8988T (cell line): ENCODE results near the gene CDC42EP4.
"Not testable (repeated sequence)": the region's sequence is repeated elsewhere in the genome, so short reads cannot be mapped to it uniquely, and the experiment has no call there.

Experiments
- DNase-seq: peaks from one replicate; pipeline ENCODE4 v3.0.0; 2011

CDC42EP4 gene

DNA sequence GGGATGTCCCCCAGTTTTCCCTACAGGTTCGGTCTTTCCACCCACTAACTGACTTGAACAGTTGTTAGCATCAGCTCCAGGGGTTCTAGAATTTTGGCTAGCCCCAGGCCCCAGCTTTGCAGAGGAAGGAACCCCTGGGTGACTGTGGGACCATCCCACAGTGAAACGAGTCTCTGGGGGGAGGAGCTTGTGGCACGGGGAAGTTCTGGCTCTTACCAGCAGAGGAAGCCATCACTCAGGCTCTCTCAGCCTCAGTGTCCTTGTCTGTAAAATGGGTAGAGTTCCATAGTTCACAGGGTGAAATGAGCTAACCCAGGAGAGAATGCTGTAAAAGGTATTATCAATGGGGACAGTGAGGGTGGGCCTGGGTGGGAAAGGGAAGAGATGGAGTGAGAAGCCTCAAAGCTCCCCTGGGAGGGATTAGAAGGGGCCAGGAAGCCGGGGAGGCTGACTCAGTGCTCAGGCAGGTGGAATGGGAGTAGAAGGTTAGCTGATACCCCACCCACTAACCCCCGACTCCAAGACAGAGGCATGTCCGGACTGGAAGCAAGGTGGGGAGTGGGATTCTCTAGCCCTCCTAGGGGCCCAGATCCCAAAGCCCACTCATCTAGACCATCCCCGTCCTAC, 30.9 kb upstream of the CDC42EP4 start:
- no peak for DNase-seq

DNA sequence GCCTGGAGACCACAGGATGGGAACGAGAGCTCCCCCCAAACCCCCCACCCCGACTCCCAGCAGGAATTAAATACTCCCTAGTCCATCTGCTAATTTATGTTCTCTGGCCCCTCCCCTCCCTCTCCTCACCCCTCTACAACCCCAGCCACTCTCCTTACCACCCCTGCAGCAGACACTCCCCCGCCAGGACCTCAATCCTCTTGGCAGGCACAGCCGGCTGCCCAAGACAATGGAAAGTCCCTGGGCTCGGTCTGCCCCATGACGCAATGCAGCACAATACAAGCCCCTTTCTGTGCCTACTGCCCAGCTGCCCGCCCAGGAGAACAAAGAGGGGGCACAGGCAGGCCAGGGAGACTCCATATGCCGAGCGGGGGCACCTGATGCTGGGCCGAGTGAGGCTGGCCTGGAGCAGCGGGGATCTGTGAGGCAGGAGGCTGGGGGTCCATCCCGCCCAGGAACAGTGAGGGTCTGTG, 30.3 kb upstream of the CDC42EP4 start:
- DNase-seq = no peak

DNA sequence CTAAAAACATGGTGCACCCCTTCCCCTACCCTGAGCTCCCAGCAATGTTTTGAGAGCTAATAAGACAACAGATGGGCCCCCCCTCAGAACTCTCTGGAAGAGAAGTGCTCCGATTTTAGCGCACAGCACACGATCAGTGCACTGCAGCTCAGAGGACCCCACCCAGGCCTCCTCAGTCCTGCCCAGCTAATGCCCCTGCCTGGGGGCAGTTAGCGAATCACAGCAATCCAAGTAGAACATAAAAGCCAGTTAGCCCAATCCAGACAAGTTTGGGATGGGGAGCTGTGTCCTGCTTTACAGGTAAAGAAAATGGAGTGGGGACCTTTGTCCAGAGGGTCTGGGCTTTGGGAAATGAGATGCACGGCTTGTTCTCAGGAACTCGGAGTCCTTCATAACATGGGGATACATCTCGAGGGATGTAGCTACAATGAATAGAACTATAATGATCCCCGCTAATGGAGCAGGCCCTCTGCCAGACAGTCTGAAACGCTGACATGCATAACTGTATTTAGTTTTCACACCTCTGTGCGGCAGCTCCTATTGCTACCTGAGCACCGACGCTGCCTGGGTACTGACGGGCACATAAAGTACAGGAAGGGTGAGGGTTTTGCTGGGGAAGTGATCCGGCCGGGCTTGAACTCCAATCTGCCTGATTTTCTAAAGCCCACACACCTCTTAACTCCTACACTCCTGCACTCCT, 29.7 kb upstream of the CDC42EP4 start:
- no peak for DNase-seq

DNA sequence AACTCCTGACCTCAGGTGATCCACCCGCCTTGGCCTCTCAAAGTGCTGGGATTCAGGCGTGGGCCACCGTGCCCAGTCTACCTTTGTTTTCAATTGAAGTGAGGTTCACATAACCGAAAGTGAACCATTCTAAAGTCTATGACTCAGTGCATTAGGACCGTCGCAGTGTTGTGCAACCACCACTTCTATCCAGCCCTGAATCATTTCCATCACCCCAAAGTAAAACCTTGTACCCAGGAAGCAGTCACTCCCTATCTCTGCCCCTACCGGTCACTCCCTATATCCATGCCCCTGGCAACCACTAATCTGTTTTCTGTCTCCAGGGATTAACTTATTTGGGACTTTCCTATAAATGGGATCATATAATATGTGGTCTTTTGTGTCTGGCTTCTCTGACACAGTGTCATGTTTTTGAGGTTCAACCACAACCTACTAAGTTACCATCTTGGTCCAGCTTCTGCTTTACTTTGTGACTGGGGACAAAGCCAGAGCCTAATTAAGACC, 28.3 kb upstream of the CDC42EP4 start:
- DNase-seq = peak; percentile 49

DNA sequence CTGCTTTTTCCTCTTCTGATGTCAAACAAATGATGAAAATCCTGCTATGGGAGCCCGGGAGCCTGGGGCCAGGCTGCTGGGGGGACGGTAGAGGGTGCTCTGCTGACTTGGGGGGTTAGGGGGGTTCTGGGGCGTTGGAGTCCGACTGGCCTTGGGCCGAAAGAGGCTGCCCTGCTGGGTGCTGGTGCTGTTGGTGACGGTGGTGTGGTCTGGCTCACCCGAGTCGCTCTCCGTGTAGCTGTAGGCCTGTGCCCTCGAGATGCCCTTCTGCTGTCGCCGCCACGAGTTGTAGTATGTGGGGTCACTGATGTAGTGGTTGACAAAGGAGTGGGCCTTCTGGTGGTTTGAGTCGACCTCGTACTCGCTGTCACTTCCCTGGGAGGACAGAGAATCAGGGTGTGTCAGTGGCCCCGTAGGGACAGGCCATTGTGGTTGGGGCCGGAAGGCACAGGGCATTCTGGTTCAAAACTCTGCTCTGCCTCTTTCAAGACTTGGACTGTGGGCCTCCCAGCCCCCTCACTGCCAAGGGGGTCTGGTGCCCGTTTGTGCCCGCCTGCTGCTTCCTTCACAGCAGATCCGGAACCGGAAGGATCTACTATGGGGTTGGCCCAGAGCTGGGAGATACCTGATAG, 26.9 kb upstream of the CDC42EP4 start:
- DNase-seq = no peak

DNA sequence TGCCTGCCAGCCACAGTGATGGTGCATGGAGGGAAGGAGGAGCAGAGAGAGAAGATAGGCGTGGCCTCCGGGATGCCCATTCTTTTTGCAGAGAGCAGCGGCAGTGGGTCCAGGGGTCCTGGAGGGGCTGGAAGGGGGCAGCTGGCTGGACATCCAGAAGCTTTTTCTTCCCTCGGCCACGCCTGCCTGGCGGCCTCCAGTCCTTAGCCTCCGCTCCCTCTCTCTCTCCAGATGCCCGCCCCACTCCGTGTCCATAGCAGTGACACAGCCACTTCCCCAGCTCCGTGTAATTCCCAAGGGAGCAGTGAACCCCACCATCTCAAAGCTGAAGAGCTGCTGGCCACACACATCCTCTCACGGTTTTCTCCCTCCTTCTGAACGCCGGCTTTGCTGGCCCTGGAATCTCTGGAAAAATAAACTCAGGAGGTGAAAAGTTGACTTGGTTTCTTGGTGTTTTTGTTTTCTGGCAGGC, 26.3 kb upstream of the CDC42EP4 start:
- no peak for DNase-seq

DNA sequence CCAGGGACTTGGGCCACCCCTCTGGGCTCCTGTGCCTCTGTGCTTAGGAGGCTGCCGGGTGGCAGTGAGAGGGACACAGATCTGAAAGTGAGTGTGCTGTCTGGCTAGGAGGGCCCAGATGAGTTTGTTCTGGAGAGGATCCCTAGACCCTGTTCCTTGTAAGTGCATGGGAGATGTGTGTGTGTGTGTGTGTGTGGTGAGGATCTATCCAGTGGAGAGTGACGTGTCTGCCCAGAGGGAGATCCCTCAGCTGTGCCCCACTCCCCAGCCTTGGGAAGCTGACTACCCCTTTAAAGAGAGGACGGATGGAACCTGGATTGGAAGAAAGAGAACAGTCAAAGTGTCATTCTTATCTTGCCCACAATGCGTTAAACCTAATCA, 25.5 kb upstream of the CDC42EP4 start:
- DNase-seq = no peak

DNA sequence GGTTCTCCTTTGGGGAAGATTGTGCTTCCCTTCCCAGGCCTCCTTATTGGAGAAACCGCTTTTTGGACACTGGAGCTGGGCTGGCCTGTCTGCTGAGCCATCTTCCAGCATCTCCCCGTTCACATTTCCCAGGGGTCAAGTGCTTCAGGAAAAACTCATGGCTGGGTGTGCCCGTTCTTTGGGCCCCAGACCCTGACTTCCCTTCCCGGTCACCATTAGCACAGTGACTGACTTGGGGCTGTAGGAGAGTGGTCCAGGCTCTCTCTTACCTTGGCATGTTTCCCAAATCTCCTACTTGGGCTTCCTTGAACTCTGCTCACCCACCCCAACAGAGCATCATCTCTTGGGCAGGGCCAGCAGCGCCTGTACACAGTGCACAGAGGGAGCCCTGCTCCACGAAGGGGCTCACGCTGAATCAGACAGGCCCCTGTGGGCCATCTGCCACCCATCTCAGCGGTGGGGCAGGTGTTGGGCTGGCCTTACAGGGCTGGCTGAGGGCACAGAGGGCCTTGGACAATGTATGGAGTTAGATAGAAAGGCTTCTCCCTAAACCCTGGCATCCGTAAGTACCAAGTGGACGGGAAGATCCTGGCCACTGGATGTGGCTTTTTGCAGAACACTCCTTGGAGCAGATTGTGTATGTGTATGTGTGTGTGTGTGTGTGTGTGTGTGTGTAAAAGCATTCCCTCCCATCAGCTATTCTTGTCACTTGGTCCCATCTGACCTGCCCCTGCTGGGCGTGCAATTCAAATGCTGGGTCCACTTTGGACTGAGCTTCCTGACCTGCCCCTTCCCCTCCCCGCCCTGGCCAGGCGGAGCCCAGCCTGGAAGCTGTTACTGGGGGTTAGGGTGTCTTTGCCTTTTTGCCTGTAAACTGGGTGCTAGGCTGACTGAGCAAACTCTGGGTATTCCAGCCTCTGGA, 24.9 kb upstream of the CDC42EP4 start:
- DNase-seq = no peak

DNA sequence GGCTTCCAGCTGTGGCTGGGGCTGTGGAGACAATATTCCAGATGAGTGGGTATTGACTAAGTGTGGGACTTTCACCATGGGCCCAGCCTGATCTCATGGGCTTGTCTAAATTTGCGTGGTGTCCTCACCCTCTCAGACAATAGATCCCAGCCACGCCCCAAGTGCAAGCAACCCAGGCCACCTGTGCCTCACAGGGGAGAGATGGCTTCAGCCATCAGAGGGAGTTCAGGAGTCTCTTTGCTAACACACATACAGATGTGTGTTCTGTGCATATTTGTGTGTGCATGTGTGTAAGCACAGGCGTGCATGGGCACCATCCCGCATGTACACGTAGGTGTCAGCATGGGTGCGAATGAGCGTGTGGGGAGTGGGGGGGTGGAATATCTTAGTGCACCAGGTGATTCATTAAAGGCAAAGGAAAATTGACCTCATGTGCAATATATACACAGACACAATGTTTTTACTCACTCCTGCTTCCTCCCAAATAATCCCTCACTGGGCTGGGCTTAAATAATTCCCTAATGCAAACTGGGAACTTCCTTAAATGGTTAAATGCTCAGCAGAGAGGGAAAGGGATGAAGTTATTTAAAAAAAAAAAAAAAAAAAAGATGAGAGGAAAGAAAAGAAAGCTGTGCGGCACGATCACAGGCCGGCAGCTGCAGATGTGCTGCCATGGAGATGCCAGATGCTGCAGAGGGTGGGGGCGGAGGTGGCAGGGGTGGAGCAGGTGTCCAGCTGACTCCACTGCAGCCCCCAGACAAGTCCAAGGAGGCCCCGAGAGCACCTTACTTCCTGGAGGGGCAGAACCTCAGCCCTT, 24.0 kb upstream of the CDC42EP4 start:
- no peak for DNase-seq

DNA sequence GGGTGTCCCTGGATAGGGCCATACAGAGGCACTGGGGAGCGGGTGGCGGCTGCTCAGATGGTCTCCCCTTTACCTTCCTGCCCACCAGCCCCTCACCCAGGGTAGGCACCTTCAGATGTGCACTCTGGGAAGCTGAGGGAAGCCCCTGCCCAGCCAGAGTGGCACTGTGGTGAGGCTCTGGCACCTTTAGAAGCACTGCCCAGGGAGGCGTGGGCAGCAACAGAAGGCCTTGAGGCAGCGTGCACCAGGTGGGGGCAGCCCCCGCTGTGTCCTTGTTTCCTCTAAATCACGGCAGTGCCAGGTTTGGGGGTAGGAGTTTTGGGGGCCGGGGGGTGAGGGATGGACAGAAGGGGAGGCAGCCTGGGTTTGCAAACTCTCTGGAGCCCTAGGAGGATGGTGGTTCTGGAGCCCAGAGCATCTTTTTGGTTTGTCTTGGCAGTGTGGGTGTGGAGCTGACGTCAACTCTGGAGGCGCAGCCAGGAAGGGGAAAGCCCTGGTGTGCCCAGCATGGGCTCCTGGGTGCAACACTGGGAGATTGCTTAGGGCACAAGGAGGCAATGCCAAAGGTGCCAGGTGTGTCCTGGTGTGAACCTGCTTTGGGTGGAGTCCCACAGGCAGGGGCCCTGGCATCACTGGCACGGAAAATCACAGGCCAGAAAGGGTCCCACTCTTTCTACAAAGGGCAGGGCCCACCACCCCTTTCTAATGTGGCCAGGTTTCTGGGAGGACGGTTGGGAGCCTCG, 23.1 kb upstream of the CDC42EP4 start:
- no peak for DNase-seq

DNA sequence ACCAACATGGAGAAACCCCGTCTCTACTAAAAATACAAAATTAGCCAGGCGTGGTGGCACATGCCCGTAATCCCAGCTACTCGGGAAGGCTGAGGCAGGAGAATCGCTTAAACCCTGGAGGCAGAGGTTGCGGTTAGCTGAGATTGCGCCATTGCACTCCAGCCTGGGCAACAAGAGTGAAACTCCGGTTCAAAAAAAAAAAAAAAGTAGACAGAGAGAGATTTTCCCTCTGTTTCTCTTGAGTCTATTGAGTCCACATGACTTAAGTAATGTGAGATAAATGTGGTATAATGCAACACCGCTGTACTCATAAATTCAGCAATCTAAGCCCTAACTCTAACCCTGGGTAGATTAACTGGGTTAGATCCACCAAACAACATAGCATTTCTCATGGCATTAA, 21.6 kb upstream of the CDC42EP4 start:
- DNase-seq = not testable (repeated sequence)

DNA sequence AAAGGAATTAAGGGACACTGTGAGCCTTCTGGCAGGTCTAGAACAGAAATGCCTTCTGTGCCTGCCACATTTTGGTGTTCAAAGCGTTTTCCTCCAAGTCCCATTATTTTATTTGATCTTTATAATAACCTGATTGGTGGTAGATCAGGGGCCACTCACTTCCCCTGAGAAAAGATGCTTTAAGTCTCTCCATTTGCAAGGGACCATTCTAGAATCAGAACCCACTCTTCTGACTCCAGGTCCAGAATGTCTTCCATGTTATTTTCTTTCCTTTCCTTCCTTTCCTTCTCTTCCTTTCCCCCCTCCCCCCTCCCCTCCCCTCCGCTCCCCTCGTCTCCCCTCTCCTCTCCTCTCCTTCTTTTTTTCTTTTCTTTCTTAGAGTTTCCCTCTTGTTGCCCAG, 19.3 kb upstream of the CDC42EP4 start:
- no peak for DNase-seq

DNA sequence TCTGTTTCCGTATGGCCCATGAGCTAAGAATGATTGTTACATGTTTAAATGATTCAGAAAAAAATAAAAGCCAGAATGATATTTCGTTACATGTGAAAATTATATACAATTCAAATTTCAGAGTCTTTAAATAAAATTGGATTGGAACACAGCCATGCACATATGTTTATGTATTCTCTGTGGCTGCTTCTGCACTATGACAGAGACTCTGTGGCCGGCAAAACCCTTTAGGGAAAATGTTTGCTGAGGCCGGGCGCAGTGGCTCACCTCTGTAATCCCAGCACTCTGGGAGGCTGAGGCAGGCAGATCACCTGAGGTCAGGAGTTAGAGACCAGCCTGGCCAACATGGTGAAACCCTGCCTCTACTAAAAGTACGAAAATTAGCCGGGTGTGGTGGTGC, 15.9 kb upstream of the CDC42EP4 start:
- DNase-seq = no peak

DNA sequence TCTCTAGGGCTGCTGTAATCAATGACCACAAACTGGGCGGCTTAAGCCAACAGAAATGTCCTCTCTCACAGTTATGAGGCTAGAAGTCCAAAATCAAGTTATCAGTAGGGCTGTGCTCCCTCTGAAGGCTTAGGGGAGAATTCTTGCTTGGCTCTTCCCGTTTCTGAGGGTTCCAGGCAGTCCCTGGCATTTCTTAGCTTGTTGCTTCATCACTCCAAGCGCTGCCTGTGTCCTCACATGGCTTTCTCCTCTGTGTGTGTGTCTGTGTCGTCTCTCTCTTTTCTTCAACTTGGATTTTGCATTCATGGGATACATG, 13.7 kb upstream of the CDC42EP4 start:
- no peak for DNase-seq

DNA sequence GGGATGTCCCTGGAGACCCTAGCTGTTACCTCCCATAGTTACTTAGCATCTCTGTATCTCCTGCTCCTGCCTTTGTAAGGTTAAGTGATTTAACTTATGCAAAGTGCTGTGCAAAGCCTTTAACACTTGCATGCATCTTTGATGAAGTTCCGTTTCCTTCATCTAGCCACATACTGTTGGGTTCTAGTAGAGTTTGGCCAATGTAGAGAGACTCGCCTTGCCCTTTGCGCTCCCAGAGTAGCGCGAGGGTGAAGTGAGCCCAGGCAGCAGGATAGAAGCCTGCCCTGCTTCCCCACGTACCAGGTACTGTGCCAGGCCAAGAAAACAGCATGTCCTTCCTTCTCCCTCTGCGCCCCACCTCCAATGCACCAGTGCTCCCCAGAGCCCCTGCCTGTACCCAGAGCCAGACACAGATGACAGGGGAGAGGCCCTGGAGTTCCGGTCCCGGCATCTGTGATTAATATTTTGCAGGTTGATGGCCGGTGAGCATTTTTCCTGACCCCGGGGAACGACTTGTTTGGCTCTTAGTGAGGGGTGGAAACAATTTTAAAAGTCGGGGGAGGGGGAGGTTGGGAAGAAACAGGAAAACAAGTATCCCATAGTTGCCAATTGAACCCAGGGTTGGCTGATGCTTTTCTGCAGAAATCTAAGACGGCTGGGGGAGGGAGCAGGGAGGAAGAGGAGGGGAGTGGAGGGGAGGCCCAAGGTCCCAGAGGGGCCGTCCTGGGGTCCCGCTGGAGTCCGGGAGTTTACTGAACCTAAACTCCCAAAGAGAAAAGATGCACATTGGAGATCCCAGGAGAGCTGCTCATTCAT, 13.1 kb upstream of the CDC42EP4 start:
- DNase-seq = no peak

DNA sequence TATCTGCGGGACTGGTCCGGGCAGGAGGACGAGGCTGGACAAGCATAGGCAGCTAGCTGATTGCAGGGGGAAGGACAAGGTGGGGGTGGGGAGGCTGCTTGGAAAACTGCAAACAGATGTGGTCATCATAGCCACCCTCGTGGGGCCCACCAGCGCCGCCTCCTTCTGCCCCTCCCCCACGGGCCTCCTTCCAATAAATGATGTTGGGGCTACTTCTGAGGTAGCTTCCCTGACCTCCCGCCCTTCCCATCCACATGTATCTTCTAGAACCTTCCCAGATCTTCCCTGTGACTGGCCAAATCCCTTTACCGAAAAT, 12.3 kb upstream of the CDC42EP4 start:
- no peak for DNase-seq

DNA sequence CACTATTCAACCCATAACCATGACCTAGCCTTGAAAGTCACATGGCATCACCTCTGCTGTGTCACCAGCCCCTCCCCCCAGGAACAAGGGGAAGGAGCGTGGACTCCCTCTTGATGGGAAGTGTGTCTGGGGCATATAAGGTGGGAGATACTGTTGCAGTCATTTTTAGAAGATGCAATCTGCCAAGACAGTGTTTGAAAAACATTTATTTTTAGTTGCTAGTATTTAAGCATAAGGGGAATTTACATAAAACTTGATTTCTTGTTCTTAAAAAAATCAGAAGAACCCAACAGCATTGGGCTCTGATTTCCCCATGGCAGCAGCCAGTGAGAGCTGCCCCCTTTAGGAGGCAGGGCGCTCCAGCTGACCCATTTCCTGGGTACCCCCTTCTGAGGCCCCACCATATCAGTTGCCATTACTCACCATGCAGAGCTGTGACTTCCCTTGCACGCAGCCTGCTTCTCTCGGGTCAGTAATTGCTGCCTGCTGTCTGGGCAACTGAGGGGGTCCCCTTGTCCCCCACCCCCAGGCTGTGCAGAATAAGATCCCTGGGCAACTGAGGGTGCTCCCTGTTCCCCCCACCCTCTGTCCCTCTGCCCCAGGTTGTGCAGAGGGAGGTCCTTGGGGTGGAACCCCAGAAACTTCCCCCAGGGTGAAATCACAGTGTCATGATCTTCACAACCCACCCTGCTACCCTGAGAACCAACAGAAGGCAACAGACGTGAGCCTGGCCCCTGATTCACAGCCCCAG, 11.8 kb upstream of the CDC42EP4 start:
- no peak for DNase-seq

DNA sequence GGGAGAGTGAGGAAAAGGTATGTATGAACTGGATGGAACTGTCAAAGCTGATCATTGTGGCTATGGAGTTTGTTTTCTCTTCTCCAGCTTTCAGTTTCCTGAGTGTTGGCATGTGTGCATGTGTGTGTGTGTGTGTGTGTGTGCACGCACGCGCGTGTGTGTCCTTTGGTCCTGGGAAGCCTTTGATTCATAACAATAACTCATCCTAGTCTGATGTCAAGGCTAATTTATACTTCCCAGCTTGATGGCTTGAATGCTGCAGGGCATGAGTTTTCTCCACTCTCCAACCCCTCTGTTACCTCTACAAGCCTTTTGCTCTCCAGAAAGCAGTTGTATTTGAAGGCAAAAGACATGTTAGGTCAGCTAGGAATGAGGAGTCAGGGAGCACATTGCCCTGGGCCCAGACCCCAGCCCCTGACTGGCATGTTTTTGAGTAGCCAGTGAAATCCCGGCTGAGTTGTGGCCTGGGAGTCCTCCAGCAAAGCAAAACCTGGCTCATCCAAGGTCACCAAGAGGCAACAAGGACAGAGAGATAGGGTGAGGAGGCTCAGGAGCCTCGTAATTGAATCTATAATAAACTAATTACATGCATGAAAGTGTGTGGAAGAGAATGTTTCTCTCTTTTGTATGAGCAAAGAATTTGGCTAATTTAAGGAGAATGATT, 8.9 kb upstream of the CDC42EP4 start:
- no peak for DNase-seq

DNA sequence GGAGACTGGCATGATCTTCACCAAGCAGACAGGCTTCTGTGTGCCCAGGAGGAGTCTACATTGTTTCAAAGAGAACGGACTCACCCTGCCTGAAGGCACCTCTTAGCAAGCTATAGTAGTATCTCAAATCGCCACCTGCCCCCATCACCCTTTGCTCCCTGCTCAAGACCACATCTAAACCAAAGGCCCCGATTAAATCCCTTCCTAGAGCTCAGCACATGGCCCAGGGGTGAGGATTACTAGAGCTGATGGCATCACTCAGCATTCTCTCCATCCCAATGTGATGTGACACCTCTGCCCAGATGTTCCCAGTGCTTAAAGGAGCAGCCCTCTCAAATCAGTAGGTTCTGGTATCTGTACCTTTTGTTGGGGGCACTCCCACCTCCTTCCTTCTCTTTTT, 8.0 kb upstream of the CDC42EP4 start:
- DNase-seq = no peak
